ENCODE results near the gene FMNL3.

Gene FMNL3

DNA sequence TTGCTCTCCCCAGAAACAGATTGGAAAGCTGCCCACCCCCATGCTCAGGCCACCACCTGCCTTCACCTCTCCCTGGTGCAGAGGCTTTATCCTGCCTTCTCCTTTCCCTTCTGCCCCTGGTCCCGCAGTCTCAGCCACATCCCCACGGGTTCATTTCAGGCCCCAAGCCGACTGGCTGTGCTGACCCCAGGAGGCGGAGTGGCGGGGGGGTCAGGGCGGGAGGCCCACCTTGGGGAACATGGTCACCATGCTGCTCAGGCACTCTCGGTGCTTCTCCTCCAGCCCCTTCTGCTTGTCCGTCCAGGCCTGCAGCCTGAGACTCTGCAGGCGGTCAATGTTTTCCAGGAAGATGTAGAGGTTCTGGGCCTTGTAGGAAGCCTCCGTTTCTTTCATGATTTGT lies 108.7 kb downstream of the FMNL3 start:
- DNase-seq (ENCODE audit: low spot score) = no peak

DNA sequence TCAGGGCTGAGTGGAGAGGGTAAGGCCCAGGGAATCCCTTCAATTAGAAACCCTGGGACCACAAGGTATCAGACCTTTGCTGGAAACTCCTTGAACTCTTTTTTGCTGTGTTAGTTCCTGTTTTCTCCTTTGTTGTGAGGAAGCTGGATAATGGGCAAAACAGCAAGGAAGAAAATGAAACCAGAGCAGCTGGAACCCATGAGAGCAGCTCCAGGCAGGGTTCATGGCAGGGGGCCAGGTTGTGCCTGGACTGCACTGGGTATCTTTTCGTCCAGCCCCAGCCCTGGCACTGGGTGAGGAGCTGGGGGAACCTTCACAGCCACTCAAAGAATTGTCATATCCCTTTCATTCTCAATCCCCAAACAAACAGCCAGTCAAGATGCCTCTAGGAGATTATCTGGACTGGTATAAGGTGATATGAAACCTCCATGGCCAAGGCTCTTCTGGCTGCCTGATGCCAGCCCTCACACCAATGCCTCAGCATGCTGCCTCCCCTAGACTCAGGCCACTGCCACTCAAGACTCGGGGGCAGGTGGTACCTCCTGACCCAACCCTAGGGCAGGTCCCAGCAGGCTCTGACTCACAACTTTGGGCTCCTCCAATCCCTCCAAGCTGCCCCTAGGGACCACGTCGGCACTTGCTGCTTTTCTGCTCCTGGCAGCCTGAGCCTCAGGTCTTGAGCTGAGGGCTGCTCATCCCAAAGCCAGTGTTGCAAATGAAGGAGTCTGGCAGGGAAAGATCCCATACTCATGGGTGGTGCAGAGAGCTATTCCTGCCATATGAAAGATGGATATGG lies 118.3 kb downstream of the FMNL3 start:
- peak; percentile 36 for DNase-seq (ENCODE audit: low spot score)

DNA sequence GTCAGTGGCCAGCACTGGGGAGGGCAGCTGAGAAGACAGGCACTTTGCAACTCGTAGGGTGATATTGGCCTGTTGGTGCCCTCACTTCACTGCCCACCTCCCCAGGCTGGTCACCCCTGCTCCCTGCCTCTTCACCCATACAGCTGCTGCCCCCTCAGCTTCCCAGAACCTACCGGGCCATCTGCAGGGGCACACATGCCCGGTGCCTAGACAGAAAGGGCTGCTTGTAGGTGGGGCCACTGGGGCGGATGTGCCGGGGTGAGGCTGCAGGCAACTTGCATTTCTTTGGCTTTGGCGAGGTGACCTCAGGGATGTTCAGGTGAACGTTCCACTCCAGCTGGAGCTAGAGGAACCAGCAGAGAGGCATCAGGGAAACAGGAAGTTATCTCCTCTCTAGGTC lies 118.9 kb downstream of the FMNL3 start:
- no peak for DNase-seq (ENCODE audit: low spot score)

DNA sequence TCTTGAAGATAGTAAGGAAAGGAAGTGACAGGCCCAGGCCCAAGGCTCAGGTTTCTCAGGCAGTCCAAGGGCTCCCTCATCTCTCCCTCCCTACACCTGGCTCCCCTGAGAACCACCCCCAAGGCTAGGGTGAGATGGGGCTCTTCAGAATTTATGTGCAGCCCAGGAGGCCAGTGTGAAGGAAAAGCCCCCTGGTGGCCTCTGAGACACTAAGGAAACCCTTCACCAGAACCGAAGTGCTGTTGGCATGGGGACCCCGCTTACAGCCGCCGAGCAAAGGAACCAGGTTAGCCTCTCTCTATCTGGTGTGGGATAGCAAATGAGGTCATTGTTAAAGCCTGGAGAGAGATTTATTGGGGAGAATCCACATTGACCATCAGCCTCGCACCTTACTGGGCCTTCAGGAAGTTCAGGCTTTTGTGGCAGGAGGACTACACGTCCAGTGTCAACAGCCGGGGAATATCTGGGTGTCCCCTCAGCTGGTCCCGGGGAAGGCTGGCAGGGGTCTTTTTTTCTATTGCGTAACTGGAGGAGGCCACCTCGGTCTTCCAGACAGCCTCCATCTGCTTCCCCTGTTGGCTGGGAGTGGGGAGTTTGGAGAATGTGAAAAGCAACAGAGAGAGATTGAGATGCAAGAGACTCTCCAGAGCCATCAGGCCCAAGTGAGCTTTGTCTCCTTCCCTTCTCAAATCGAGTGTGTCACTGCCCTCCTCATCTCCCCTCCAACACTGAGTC lies 119.9 kb downstream of the FMNL3 start:
- no peak for DNase-seq (ENCODE audit: low spot score)

Data from D341Med (cell line).